ENCODE measurements around the gene TMEM120A. TPM values are rescaled to one million over a fixed set of nuclear protein-coding genes. Genes with fewer than 3 reads are reported as not detected.

TMEM120A gene
- total and polyA plus RNA-seq, 2 experiments from 2014 or later = 12.7 to 22.3 TPM

DNA sequence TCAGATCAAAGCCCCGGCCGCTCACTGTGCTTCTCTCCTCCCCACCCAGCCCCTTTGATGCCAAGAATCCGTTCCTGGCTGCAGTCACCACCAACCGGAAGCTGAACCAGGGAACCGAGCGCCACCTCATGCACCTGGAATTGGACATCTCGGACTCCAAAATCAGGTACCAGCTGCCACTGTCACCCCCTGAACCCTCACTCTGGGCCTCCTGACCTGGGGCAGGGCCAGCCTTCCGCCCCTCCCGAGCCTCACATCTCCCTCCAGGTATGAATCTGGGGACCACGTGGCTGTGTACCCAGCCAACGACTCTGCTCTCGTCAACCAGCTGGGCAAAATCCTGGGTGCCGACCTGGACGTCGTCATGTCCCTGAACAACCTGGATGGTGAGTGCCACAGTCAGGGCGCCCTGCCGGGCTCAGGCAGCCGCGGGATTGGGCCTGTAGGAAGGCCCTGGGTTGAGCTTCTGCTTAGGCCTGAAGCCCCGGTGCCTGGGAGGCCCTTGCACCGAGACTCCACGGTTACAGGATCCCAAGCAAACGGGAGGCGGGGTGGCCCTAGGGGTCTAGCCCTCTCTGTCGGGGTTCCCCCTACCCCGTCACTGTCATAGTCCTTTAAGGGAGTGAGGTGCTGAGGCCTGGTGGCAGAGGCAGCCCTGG, 10.8 kb downstream of the TMEM120A start:
- H3K9me2 ChIP-seq (ENCODE audit: insufficient read depth) = no peaks in the 10 kb centered on the region
- Mint-ChIP-seq H3K36me3 (ENCODE audit: low read depth) (peaks cover 32% of the 10 kb centered on the region), H3K9me3 (no peaks in the 10 kb centered on the region), H3K4me1 (peaks cover 2% of the 10 kb centered on the region; the same call in 1 of the 3 replicates), H3K27me3 (ENCODE audit: insufficient read depth, low read depth, poor library complexity) (peaks cover 12% of the 10 kb centered on the region), H3K27ac (no peak overlapping the region), H3K4me3 (no peak overlapping the region)
- TF ChIP-seq JUNB (IDR thresholded peaks at IDR 0.05; ENCODE audit: unreplicated experiment) = no peak
- TF ChIP-seq, protein P1, sequence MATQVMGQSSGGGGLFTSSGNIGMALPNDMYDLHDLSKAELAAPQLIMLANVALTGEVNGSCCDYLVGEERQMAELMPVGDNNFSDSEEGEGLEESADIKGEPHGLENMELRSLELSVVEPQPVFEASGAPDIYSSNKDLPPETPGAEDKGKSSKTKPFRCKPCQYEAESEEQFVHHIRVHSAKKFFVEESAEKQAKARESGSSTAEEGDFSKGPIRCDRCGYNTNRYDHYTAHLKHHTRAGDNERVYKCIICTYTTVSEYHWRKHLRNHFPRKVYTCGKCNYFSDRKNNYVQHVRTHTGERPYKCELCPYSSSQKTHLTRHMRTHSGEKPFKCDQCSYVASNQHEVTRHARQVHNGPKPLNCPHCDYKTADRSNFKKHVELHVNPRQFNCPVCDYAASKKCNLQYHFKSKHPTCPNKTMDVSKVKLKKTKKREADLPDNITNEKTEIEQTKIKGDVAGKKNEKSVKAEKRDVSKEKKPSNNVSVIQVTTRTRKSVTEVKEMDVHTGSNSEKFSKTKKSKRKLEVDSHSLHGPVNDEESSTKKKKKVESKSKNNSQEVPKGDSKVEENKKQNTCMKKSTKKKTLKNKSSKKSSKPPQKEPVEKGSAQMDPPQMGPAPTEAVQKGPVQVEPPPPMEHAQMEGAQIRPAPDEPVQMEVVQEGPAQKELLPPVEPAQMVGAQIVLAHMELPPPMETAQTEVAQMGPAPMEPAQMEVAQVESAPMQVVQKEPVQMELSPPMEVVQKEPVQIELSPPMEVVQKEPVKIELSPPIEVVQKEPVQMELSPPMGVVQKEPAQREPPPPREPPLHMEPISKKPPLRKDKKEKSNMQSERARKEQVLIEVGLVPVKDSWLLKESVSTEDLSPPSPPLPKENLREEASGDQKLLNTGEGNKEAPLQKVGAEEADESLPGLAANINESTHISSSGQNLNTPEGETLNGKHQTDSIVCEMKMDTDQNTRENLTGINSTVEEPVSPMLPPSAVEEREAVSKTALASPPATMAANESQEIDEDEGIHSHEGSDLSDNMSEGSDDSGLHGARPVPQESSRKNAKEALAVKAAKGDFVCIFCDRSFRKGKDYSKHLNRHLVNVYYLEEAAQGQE (IDR thresholded peaks at IDR 0.05; ENCODE audit: unreplicated experiment) = no peak
- TF ChIP-seq CREB1 (CRISPR knock-in tag; IDR thresholded peaks at IDR 0.05; ENCODE audit: low read depth) = no peak
- no peak for TF ChIP-seq EZH2phosphoT487 (IDR thresholded peaks at IDR 0.05; ENCODE audit: unreplicated experiment)
- no peak for TF ChIP-seq NANOG (IDR thresholded peaks at IDR 0.05; ENCODE audit: borderline replicate concordance)
- no peak for TF ChIP-seq ZNF114 (CRISPR knock-in tag; IDR thresholded peaks at IDR 0.05)
- TF ChIP-seq STAT1 (IDR thresholded peaks at IDR 0.05; ENCODE audit: unreplicated experiment) = no peak
- TF ChIP-seq EZH2 (IDR thresholded peaks at IDR 0.05; ENCODE audit: low read depth, unreplicated experiment) = no peak
- TF ChIP-seq ZNF331 (CRISPR knock-in tag; IDR thresholded peaks at IDR 0.05; ENCODE audit: low read depth) = no peak
- TF ChIP-seq POLR2AphosphoS5 (IDR thresholded peaks at IDR 0.05; ENCODE audit: low read depth) = no peak
- no peak overlapping the region for H2AFZ ChIP-seq
- no peaks in the 10 kb centered on the region; the same call in 1 of the 2 replicates for H3K36me3 ChIP-seq (ENCODE audit: insufficient read depth)
- H3K79me2 ChIP-seq (replicated peaks; ENCODE audit: insufficient read depth) = no peaks in the 10 kb centered on the region
- no peak for ATAC-seq
- no peak overlapping the region for H3K4me3 ChIP-seq
- no peaks in the 10 kb centered on the region for H4K20me1 ChIP-seq (replicated peaks; ENCODE audit: insufficient read depth)
- H3K27me3 ChIP-seq (ENCODE audit: insufficient read depth) = no peaks in the 10 kb centered on the region
- H3K4me1 ChIP-seq (ENCODE audit: insufficient read depth) = no peaks in the 10 kb centered on the region
- H3K4me2 ChIP-seq = no peak overlapping the region
- DNase-seq (ENCODE audit: low spot score) = no peak
- H3F3A ChIP-seq (replicated peaks; ENCODE audit: low read depth) = no peaks in the 10 kb centered on the region
- H3K27ac ChIP-seq (ENCODE audit: low read depth) = no peak overlapping the region

DNA sequence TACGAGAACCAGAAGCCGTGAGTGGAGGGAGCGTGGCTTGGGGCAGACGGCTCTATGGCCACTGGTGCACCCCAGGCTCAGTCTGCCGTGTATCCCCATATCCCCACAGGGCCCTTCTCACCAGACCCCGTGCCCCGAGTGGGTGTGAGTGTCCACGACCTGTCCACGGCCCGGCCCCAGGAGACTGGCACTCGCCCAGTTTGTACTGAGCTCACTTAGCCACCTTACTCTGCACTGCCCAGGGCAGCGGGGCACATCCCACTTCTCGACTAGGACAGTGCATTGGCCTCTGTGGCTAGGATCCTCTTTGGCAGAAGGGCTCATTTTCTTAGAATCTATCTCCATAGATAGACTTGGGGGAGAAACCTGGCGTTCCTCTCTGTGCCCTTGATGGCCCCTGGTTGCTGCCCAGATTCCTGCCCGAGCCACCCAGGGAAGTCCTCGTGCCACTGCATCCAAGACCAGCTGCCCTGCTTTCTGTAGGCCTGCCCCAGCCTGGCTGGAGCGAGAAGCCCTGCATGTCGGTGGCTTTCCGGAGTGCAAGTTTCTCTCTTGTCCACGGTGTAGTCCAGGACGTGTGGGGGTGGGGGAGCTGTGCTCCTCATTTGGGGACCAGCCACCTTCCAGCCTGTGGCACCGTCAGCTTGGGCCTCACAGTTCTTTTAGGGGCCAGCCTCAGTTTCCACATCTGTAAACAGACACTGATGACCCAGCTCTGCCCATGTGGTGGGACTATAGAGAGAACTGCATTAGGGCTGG, 11.9 kb downstream of the TMEM120A start:
- Histone ChIP-seq H3K4me1 (ENCODE audit: insufficient read depth) (no peaks in the 10 kb centered on the region), H3K79me2 (replicated peaks; ENCODE audit: insufficient read depth) (no peaks in the 10 kb centered on the region), H3K27ac (ENCODE audit: low read depth) (no peak overlapping the region), H3K4me3 (no peak overlapping the region), H3K27me3 (ENCODE audit: insufficient read depth) (no peaks in the 10 kb centered on the region), H4K20me1 (replicated peaks; ENCODE audit: insufficient read depth) (0 out of 2 replicates have a peak, but pooled peaks cover 4% of the 10 kb centered on the region), H3K4me2 (no peak overlapping the region), H3K9me2 (ENCODE audit: insufficient read depth) (no peaks in the 10 kb centered on the region), H2AFZ (no peak overlapping the region), H3K36me3 (ENCODE audit: insufficient read depth) (no peaks in the 10 kb centered on the region; the same call in 1 of the 2 replicates), H3F3A (replicated peaks; ENCODE audit: low read depth) (no peaks in the 10 kb centered on the region)
- H3K4me3 Mint-ChIP-seq = no peak overlapping the region
- DNase-seq (ENCODE audit: low spot score) (no peak), ATAC-seq (no peak)
- peaks cover 7% of the 10 kb centered on the region for H3K27me3 Mint-ChIP-seq (ENCODE audit: insufficient read depth, low read depth, poor library complexity)
- no peak overlapping the region; the same call in 1 of the 2 replicates for H3K27ac Mint-ChIP-seq
- H3K9me3 Mint-ChIP-seq = no peaks in the 10 kb centered on the region
- H3K4me1 Mint-ChIP-seq = no peaks in the 10 kb centered on the region
- peaks cover 30% of the 10 kb centered on the region for H3K36me3 Mint-ChIP-seq (ENCODE audit: low read depth)
- TF ChIP-seq JUNB (IDR thresholded peaks at IDR 0.05; ENCODE audit: unreplicated experiment) = no peak
- TF ChIP-seq, protein P1 (IDR thresholded peaks at IDR 0.05; ENCODE audit: unreplicated experiment) = no peak
- TF ChIP-seq, protein P2, sequence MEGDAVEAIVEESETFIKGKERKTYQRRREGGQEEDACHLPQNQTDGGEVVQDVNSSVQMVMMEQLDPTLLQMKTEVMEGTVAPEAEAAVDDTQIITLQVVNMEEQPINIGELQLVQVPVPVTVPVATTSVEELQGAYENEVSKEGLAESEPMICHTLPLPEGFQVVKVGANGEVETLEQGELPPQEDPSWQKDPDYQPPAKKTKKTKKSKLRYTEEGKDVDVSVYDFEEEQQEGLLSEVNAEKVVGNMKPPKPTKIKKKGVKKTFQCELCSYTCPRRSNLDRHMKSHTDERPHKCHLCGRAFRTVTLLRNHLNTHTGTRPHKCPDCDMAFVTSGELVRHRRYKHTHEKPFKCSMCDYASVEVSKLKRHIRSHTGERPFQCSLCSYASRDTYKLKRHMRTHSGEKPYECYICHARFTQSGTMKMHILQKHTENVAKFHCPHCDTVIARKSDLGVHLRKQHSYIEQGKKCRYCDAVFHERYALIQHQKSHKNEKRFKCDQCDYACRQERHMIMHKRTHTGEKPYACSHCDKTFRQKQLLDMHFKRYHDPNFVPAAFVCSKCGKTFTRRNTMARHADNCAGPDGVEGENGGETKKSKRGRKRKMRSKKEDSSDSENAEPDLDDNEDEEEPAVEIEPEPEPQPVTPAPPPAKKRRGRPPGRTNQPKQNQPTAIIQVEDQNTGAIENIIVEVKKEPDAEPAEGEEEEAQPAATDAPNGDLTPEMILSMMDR (conservative IDR thresholded peaks at IDR 0.05; ENCODE audit: low read depth in 2 of 2) = no peak
- no peak for TF ChIP-seq CREB1 (CRISPR knock-in tag; IDR thresholded peaks at IDR 0.05; ENCODE audit: low read depth)
- TF ChIP-seq, protein P3, sequence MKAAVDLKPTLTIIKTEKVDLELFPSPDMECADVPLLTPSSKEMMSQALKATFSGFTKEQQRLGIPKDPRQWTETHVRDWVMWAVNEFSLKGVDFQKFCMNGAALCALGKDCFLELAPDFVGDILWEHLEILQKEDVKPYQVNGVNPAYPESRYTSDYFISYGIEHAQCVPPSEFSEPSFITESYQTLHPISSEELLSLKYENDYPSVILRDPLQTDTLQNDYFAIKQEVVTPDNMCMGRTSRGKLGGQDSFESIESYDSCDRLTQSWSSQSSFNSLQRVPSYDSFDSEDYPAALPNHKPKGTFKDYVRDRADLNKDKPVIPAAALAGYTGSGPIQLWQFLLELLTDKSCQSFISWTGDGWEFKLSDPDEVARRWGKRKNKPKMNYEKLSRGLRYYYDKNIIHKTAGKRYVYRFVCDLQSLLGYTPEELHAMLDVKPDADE (IDR thresholded peaks at IDR 0.05) = no peak
- TF ChIP-seq NANOG (IDR thresholded peaks at IDR 0.05; ENCODE audit: borderline replicate concordance) = no peak
- TF ChIP-seq EZH2 (IDR thresholded peaks at IDR 0.05; ENCODE audit: low read depth, unreplicated experiment) = no peak
- no peak for TF ChIP-seq STAT1 (IDR thresholded peaks at IDR 0.05; ENCODE audit: unreplicated experiment)

Measured in GM23338 (cell line).